Upper lobe of left lung (tissue), 4 donors: ENCODE results near the gene RAP1A.

Experiments
- CTCF ChIP-seq, 6 experiments: fragments of 450-650 bp in 4 of 6; fragments of 200-600 bp in 2 of 6; sonication (generic) in 2 of 6; IDR thresholded peaks; one replicate each; pipeline ENCODE4 v1.5.1; 2016 to 2019; ENCODE audit warnings: antibody characterized with exemption in 6 of 6
- EP300 ChIP-seq, 4 donors: sonication (generic); formaldehyde crosslinking; IDR thresholded peaks; one replicate each; pipeline ENCODE4 v1.5.1; 2017; ENCODE audit warnings: antibody characterized with exemption in 4 of 4, control low read depth in 2 of 4
- POLR2AphosphoS5 ChIP-seq, 2 donors: sonication (generic); formaldehyde crosslinking; IDR thresholded peaks; one replicate each; pipeline ENCODE4 v1.5.1; 2017; ENCODE audit warnings: antibody characterized with exemption in 2 of 2

GRCh38 chr1:111615870-111616715 lies 3.5 kb upstream of the RAP1A start:
- TF ChIP-seq EP300 (IDR thresholded peaks at IDR 0.05), result no peak
- no peak for TF ChIP-seq CTCF (IDR thresholded peaks at IDR 0.05)
- TF ChIP-seq POLR2AphosphoS5 (IDR thresholded peaks at IDR 0.05), result no peak
